IPS-20b (cell line): ENCODE data around the gene SLC4A3.

Experiments
- H3K27ac ChIP-seq: one replicate; pipeline ENCODE4 v1.5.1; 2013; ENCODE audit warnings: low read length
- H3K27me3 ChIP-seq: 2 replicates; pipeline ENCODE4 v1.6.1; 2013; ENCODE audit warnings: mild to moderate bottlenecking, low read length, inconsistent platforms; ENCODE audit not compliant: insufficient read depth
- H3K36me3 ChIP-seq: 2 replicates; pipeline ENCODE4 v1.6.1; 2013; ENCODE audit warnings: low read depth, mild to moderate bottlenecking, inconsistent platforms, low read length, moderate library complexity; ENCODE audit not compliant: insufficient read depth
- H3K4me1 ChIP-seq: 2 replicates; pipeline ENCODE4 v1.6.1; 2013; ENCODE audit warnings: mild to moderate bottlenecking, control low read depth, inconsistent platforms, low read length, moderate library complexity; ENCODE audit not compliant: insufficient read depth
- H3K4me3 ChIP-seq: 2 replicates; pipeline ENCODE4 v1.5.1; 2013; ENCODE audit warnings: mild to moderate bottlenecking, low read length, inconsistent platforms
- H3K9ac ChIP-seq: 2 replicates; pipeline ENCODE4 v1.6.1; 2013; ENCODE audit warnings: low read depth, mild to moderate bottlenecking, inconsistent platforms, low read length, moderate library complexity
- H3K9me3 ChIP-seq: 2 replicates; pipeline ENCODE4 v1.6.1; 2013; ENCODE audit warnings: mild to moderate bottlenecking, low read depth, low read length, inconsistent platforms; ENCODE audit not compliant: insufficient read depth

Gene SLC4A3

DNA sequence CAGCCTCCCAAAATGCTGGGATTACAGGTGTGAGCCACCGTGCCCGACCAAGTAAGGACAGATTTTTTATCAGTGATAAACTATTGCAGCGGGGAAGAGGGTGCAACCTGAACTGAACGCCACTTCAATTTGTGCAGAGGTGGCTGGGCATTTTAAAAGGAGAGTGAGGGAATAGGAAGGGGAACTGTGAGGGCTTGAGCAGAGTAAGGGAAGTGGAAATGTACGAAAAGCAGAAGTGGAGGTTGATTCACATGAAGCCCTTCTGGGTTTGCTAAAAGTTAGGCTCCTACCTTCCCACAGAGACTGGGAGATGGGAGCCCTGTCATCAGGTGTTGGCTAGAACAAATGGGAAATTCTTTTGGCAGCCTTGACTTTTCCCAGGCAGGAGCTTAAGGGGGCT lies 23.7 kb upstream of the SLC4A3 start:
- Histone ChIP-seq H3K9me3 (no peaks in the 10 kb centered on the region), H3K9ac (no peak overlapping the region), H3K4me3 (no peak overlapping the region), H3K4me1 (no peaks in the 10 kb centered on the region), H3K27me3 (no peaks in the 10 kb centered on the region), H3K27ac (no peak overlapping the region), H3K36me3 (peaks cover 38% of the 10 kb centered on the region)

DNA sequence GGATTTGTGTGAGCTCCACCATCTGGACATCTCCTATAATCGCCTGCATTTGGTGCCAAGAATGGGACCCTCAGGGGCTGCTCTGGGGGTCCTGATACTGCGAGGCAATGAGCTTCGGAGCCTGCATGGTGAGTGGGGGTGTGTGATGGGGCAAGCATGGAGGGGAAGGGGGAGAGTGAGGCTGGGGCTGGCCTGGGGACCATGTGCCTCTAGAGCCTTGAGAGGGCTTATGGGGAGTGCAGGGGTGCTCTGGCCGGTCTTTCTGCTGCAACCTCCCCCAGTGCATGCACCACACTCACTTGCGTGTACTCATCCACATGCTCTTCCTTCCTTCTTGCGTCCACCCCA lies 21.8 kb upstream of the SLC4A3 start:
- Histone ChIP-seq H3K27me3 (no peaks in the 10 kb centered on the region), H3K4me3 (no peak overlapping the region), H3K9me3 (no peaks in the 10 kb centered on the region), H3K9ac (no peak overlapping the region), H3K4me1 (no peaks in the 10 kb centered on the region), H3K27ac (no peak overlapping the region), H3K36me3 (peaks cover 47% of the 10 kb centered on the region)

DNA sequence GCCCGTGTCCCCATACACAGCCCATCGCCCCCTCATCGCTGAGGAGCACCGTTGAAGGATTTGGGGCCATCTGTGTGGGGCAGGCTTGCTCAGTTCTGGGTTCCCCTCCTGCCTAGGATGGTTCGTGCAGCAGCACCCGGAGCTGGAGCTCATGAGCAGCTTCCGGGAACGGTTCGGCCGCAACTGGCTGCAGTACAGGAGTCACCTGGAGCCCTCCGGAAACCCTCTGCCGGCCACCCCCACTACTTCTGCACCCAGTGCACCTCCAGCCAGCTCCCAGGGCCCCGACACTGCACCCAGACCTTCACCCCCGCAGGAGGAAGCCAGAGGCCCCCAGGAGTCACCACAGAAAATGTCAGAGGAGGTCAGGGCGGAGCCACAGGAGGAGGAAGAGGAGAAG lies 19.5 kb upstream of the SLC4A3 start:
- H3K9me3 ChIP-seq: no peaks in the 10 kb centered on the region
- no peak overlapping the region for H3K9ac ChIP-seq
- no peak overlapping the region for H3K4me3 ChIP-seq
- no peaks in the 10 kb centered on the region for H3K4me1 ChIP-seq
- no peaks in the 10 kb centered on the region for H3K27me3 ChIP-seq
- H3K36me3 ChIP-seq: peaks cover 47% of the 10 kb centered on the region
- no peak overlapping the region for H3K27ac ChIP-seq

DNA sequence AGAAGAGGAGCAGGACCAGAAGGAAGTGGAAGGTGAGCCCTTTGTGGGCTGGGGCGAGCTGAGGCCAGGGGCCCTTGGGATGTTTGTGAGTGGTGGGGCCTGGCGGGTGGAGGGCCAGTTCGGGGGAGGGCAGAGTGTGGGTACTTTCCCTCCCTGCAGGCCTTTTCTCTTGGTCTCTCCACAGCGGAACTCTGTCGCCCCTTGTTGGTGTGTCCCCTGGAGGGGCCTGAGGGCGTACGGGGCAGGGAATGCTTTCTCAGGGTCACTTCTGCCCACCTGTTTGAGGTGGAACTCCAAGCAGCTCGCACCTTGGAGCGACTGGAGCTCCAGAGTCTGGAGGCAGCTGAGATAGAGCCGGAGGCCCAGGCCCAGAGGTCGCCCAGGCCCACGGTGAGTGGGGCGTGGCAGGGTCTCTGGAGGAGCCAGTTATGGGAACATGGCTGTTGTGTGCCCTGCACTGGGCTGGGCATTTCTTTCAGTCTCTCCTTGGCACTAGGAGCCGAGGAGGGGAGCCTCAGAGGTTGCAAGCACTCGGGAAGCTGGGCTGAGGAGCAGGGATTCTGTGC lies 18.9 kb upstream of the SLC4A3 start:
- H3K9ac ChIP-seq: no peak overlapping the region
- H3K36me3 ChIP-seq: peaks cover 47% of the 10 kb centered on the region
- H3K9me3 ChIP-seq: no peaks in the 10 kb centered on the region

DNA sequence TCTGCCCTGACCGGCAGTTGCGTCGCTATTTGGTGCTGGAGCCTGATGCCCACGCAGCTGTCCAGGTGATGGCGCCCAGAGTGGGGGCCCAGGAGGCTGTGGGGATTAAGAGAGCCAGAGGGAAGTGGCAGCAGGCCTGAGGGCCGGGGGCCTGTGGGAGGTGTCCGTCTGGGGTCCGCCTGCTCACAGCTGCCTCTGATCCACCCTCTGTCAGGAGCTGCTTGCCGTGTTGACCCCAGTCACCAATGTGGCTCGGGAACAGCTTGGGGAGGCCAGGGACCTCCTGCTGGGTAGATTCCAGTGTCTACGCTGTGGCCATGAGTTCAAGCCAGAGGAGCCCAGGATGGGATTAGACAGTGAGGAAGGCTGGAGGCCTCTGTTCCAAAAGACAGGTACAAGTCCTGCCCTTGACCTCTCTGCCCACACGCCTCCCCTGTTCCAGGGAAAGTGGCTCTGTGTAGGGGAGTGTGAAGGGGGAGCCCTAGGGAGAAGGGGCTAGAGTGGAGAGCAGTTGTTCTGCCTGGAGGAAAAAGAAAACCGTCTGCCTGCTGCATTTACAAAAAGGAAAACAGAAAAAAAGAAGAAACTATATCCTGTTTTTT lies 18.2 kb upstream of the SLC4A3 start:
- H3K9ac ChIP-seq: no peak overlapping the region
- no peaks in the 10 kb centered on the region for H3K4me1 ChIP-seq
- H3K27me3 ChIP-seq: no peaks in the 10 kb centered on the region
- no peaks in the 10 kb centered on the region for H3K9me3 ChIP-seq
- H3K4me3 ChIP-seq: no peak overlapping the region
- H3K27ac ChIP-seq: no peak overlapping the region
- peaks cover 48% of the 10 kb centered on the region for H3K36me3 ChIP-seq

More for the DNA sequence above, 18.9 kb upstream of the SLC4A3 start:
- Histone ChIP-seq H3K4me1 (no peaks in the 10 kb centered on the region), H3K4me3 (no peak overlapping the region), H3K27me3 (no peaks in the 10 kb centered on the region), H3K27ac (no peak overlapping the region)

DNA sequence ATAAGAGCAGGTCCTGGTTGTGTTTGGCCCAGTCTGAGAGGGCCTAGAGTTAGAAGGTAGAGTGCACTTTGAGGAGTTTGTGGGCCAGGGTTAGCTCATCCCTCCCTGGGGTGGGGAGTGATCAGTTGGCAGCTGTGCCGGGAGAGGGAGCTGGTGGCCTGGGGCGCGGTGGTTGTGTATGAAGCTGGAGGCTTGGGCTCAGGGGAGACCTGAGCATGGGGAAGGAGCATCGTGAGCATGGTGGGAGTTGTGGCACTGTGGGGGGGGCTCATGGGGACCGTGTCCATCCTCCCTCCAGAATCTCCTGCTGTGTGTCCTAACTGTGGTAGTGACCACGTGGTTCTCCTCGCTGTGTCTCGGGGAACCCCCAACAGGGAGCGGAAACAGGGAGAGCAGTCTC lies 16.1 kb upstream of the SLC4A3 start:
- Histone ChIP-seq H3K9me3 (no peaks in the 10 kb centered on the region), H3K27me3 (no peaks in the 10 kb centered on the region), H3K36me3 (peaks cover 49% of the 10 kb centered on the region), H3K27ac (no peak overlapping the region), H3K4me1 (no peaks in the 10 kb centered on the region), H3K4me3 (no peak overlapping the region), H3K9ac (no peak overlapping the region)

DNA sequence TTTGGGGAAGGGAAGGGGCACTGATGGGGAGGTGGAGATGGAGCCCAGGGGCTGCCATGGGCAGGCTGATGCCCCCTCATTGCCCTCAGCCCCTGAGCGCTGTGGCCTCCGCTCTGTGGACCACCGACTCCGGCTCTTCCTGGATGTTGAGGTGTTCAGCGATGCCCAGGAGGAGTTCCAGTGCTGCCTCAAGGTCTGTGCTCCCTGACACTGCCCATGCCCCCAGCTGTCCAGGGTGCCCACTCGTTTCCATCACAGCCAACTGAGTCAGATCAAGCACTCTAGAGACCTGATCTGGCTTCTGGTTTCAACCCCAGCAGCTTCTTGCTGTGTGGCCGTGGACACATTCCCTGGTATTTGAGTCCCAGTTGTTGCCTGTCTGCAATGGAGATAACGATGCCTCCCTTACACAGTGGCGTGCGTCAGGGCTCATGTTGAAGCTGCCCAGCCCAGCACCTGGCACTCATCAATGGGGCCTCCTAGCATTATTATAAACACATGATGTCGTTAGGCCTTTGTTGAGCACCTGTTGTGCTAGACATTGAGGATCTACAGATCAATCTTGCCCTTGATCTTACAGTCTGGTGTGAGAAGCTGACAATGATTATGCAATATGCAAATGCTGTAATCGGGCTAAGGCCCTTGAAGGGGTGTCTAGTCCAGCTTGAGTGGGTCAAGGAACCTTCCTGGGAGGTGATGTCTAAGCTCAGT lies 15.4 kb upstream of the SLC4A3 start:
- Histone ChIP-seq H3K9ac (no peak overlapping the region), H3K4me3 (no peak overlapping the region), H3K27ac (no peak overlapping the region), H3K9me3 (no peaks in the 10 kb centered on the region), H3K36me3 (peaks cover 42% of the 10 kb centered on the region; the same call in 1 of the 2 replicates), H3K27me3 (no peaks in the 10 kb centered on the region), H3K4me1 (no peaks in the 10 kb centered on the region)

DNA sequence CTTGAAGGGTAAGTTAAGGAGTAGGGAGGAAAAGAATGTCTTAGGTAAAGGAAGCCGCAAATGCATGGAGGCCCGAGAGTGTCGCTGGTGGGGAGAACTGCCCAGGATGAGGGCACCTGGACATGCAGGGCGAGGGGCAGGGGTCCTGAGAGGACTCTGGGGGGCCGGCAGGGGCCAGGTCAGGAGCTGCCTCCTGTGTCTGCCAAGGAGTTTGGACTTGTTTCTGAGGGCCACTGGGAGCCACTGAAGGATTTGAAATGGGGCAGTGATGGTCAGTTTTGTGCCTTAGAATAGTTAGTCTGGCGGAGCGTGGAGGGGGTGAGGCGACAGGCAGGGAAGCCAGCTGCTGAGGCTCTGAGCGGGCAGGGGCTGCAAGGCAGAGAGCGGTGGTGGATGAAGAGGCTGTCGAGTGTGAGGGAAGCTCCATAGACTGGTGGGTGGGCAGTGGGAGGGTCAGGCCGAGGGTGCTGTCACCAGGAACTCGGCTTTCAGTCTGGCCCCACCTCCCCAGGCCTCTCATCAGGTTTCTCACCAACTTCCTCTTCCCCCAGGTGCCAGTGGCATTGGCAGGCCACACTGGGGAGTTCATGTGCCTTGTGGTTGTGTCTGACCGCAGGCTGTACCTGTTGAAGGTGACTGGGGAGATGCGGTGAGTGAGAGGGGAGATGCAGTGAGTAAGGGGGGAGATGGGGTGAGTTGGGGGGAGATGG lies 14.7 kb upstream of the SLC4A3 start:
- Histone ChIP-seq H3K36me3 (peaks cover 37% of the 10 kb centered on the region; the same call in 1 of the 2 replicates), H3K27me3 (no peaks in the 10 kb centered on the region), H3K9ac (no peak overlapping the region), H3K27ac (no peak overlapping the region), H3K9me3 (no peaks in the 10 kb centered on the region), H3K4me3 (no peak overlapping the region), H3K4me1 (no peaks in the 10 kb centered on the region)

DNA sequence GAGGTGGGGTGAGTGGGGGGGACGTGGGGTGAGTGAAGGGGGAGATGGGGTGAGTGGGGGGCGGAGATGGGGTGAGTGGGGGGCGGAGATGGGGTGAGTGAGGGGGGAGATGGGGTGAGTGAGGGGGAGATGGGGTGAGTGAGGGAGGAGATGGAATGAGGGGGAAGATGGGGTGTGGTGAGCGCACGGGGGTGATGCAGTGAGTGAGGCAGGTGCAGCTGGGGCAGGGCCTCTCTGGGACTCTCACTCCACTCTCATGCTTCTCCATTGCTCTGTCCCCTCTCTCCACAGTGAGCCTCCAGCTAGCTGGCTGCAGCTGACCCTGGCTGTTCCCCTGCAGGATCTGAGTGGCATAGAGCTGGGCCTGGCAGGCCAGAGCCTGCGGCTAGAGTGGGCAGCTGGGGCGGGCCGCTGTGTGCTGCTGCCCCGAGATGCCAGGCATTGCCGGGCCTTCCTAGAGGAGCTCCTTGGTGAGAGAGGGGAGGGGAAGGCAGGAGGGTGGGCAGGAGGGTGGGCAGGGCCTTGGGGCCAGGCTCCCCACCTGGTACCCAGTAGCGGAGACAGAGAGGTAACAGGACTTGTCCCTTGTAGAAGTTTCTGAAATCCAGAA lies 13.9 kb upstream of the SLC4A3 start:
- Histone ChIP-seq H3K4me1 (no peaks in the 10 kb centered on the region), H3K36me3 (peaks cover 37% of the 10 kb centered on the region; the same call in 1 of the 2 replicates)

DNA sequence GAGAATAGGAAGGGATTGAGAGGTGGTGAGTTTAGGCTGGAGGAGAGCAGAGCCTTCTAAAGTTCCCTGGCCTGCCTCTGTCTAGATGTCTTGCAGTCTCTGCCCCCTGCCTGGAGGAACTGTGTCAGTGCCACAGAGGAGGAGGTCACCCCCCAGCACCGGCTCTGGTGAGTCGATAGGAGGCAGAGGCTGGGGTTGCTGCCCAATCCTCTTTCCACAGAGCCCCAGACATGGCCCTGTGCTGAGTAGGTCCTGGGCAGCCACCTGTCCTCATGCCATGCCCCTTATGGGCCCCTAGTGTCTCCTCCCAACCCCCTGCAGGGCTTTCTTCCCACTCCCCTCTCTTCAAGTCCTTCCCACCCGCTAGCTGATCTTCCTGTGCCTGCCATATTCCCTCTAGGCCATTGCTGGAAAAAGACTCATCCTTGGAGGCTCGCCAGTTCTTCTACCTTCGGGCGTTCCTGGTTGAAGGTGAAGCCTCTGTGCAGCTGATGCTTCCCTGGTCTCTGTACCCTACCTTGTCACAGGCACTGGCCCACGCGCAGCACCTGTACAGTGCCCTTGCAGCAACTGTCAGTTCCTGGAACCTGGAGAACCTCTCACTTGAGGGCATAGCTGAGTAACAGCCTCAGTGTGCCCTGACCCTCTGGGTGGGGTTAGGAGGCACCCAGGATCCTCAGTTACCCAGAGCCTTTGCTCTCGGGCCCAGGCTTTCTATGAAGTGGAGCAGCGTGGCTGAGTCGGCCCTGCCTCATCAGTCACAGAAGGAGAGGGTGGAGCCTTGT lies 13.2 kb upstream of the SLC4A3 start:
- Histone ChIP-seq H3K27me3 (no peaks in the 10 kb centered on the region), H3K9me3 (no peaks in the 10 kb centered on the region), H3K9ac (no peak overlapping the region), H3K4me1 (no peaks in the 10 kb centered on the region), H3K4me3 (no peak overlapping the region), H3K36me3 (peaks cover 36% of the 10 kb centered on the region; the same call in 1 of the 2 replicates), H3K27ac (no peak overlapping the region)

More for the DNA sequence above, 13.9 kb upstream of the SLC4A3 start:
- no peaks in the 10 kb centered on the region for H3K27me3 ChIP-seq
- H3K9me3 ChIP-seq: no peaks in the 10 kb centered on the region
- H3K9ac ChIP-seq: no peak overlapping the region
- no peak overlapping the region for H3K4me3 ChIP-seq
- no peak overlapping the region for H3K27ac ChIP-seq

DNA sequence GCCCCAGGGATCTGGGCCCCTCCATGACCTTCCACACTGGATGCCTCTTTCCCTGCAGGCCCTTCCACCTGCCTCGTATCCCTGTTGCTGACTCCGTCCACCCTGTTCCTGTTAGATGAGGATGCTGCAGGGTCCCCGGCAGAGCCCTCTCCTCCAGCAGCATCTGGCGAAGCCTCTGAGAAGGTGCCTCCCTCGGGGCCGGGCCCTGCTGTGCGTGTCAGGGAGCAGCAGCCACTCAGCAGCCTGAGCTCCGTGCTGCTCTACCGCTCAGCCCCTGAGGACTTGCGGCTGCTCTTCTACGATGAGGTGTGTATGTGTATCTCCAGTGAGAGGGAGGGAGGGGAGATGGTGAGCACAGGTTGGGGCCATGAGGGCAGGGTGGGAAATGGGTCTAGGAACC lies 12.4 kb upstream of the SLC4A3 start:
- H3K27me3 ChIP-seq: no peaks in the 10 kb centered on the region
- H3K27ac ChIP-seq: no peak overlapping the region
- H3K9ac ChIP-seq: no peak overlapping the region
- H3K4me1 ChIP-seq: no peaks in the 10 kb centered on the region
- no peaks in the 10 kb centered on the region for H3K9me3 ChIP-seq
- no peak overlapping the region for H3K4me3 ChIP-seq
- H3K36me3 ChIP-seq: peaks cover 28% of the 10 kb centered on the region; the same call in 1 of the 2 replicates
